ENCODE data around the gene GRIK4.
"Not testable (repeated sequence)": the region's sequence is repeated elsewhere in the genome, so short reads cannot be mapped to it uniquely, and the experiment has no call there.

Gene GRIK4

DNA sequence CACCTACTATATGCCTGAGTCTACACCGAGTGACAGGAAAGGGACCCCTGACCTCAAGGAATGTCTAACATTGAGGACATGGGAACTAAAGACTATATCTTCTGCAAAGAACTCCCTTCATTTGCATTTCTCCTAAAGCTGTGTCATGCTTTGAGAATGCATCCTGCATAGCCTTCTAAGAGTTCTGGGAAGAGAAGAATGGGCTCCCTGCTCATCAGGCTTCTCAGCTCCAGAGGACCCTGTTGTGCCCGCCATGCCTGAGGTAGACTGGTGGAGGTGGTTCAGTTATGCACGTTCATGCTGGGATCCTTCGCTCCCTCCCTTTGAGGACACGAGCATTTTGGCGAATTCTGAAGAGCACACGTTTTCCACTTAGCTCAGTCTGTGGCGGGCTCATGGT lies 63.3 kb downstream of the GRIK4 start:
- peak; percentile 58 for DNase-seq (ENCODE audit: low read depth, low spot score)

DNA sequence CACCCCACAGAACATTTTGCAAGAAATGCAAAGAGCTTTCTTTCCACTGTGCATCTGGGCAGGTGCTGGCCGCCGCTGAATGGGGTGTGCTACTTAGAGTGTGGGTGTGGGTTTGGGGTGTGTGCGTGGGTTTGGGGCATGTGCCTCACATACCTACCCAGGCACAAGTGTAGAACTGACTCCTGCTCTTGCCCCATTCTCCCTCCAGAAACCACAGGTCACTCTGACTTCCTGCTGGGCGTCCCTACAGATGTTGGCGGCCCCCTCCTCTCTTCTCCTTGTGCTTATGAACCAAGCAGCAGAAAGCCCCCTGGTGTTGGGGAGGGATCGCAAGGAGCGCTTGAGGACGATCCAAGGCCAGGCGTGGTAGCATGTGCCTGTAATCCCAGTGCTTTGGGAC lies 63.9 kb downstream of the GRIK4 start:
- DNase-seq (ENCODE audit: low read depth, low spot score) = no peak

DNA sequence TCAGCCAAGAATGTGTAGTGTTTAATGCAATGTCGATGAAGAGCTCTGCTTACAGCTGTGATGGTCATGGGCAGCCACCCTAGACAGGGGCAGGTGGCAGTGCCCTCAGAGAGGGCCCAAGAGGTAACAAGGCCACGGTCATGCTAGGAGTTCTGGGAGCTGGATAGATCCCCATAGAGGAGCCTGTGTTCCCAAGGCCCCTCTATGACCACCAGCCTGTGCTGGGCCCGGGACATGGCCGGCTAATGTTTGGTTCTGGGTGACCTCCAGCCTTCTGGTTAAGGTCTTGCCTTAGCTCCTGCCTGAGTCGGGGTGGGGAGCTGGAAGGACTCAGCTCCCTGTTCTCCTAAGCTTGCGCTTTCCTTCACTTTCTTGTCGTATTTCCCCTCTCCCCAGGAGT lies 65.1 kb downstream of the GRIK4 start:
- DNase-seq (ENCODE audit: low read depth, low spot score) = no peak

DNA sequence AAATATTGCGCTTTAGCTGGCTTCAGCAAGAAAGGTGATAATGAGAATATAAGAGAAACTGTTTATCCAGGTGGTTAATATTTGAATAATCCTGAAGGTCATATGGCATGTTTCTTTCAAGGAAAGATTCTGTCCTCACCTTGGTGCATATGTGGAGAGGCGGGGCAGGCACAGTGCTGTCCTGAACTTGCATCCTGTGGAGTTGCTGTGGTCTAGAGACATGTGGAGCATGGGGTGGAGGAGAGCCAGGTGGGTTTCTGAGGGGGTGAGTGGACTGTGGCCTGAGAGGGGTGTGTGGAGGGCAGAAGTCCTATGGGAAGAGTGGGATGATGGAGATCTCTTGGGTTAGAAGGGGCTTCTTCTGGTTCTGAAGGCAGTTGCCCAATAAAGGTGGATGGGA lies 65.5 kb downstream of the GRIK4 start:
- DNase-seq (ENCODE audit: low read depth, low spot score) = no peak

DNA sequence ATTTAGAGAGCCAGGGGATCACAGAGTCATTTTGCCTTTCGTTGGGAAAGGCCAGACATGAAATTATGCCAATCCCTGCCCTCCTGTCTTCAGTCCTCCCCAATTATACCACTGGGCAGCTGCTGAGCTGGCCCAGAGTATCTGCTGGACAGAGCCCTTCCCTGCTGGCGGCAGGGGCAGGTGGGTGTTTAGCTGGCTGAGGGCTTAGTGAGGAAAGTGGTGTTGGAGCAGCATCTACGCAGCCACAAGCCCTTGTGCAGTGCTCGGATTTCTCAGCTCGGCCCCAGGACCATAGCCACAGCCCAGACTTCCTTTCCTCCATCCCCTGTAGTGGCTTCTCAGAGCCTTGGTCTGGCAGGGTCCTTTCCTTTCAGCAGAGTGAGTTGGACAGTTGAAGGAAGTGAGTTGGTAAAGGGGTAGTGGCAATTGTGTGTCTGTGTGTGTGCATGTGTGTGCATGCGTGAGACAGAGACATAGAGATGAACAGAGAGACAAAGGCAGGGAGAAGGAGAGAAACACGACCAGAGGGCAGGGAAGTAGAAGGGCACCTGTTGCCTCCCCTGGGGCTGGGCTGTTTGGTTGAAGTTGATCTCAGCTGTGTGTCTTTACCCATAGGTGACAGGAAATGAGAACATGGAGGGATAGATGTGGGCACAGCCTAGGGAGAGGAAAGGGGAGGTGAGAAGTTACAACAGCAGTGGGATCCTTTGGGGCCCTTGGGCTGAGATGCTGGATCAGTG lies 66.2 kb downstream of the GRIK4 start:
- DNase-seq (ENCODE audit: low read depth, low spot score) = no peak

DNA sequence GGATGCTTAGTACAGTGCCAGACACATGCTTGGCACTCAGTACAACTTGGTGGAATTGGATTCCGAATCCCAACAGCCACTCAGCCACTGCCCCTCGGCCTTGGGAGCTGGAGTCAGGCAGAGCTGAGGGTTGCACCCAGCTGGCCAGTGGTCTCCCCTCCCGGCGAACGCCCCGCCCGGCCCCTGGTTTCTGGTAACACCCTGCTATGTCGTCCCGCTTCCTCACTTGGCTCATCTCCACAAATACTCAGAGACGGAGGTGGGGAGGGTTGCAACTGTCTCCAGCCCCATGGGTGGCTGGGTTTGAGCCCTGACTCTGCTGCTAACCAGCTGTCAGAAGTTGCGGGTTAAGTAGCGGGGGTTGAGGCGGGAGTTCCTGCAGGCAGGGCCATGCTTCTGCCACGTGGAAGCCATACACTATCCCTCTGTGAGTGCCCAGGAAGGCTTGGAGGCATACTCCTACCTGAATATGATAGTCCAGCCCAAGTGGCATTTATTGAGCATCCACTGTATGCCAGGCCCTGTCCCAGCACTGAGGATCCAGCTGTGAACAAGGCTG lies 67.1 kb downstream of the GRIK4 start:
- no peak for DNase-seq (ENCODE audit: low read depth, low spot score)

DNA sequence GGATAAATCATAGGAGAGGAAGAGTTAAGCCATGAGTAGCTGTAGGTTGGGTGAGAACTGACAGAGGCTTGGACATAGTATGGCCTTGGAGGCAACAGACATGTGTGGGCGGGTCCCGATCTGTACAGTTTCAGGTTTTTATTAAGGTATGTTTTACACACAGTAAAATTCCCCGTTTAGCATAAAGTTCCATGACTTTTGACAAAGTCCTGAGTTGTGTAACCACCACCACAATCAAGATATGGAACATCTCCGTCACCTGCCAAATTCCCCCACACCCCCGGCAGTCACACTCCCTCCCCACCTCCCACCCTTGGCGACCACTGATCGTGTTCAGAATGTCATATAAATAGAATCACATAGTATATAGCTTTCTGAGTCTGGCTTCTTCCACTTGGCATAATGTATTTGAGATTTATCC lies 68.1 kb downstream of the GRIK4 start:
- no peak for DNase-seq (ENCODE audit: low read depth, low spot score)

- DNase-seq (ENCODE audit: low read depth, low spot score) = no peak
These were observed 69.8 kb downstream of the GRIK4 start for GRCh38 chr11:120581313-120581712.

DNA sequence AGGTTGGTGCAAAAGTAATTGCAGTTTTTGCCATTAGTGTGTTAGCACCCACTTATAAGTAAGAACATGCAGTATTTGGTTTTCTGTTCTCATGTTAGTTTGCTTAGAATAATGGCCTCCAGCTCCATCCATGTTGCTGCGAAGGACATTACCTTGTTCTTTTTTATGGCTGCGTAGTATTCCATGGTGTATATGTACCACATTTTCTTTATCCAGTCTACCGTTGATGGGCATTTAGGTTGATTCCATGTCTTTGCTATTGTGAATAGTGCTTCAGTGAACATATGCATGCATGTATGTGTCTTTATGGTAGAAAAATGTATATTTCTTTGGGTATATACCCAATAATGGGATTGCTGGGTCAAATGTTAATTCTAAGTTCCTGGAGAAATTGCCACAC lies 71.0 kb downstream of the GRIK4 start:
- DNase-seq (ENCODE audit: low read depth, low spot score) = not testable (repeated sequence)

DNA sequence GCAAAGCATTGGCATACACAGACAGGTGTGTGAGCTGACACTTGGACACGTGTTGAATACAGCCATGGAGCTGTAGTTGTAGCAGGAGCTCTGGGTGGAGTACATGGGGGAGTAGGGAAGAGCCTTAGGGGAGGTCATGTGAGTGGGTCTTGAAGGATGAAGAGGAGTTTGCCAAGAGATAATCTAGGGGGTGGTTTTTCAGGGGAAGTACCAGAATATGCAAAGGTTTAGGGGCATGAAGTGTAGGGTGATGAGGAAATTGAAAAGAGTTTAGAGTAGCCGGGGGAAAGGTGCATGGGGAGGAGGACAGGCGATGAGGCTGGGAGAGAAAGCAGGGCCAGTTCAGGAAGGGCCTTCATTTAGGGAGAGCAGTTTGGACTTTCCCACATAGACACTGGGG lies 74.5 kb downstream of the GRIK4 start:
- DNase-seq (ENCODE audit: low read depth, low spot score) = no peak

GRCh38 chr11:120586728-120587127 lies 75.2 kb downstream of the GRIK4 start:
- DNase-seq (ENCODE audit: low read depth, low spot score) = no peak

- no peak for DNase-seq (ENCODE audit: low read depth, low spot score)
These were observed 75.8 kb downstream of the GRIK4 start for GRCh38 chr11:120587299-120587698.

DNA sequence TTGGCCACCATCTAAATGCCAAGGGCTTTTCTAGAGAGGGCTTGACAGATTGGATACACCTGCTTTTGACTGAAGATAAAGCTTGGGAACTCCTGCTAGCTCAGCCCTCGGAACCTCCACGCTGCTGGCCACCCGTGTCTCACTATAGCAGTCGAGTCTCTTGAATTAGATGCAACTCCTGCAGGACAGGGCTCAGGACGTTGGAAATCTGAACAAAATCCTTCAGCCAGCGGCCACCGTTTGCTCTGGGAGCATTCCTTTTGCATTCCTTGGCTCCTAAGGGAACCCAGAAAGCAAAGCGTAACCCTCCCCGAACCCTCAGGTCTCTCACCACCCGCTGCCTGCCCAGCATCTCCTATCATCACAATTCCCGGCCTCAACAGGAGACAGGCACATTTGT lies 77.8 kb downstream of the GRIK4 start:
- DNase-seq (ENCODE audit: low read depth, low spot score) = peak; percentile 29

- DNase-seq (ENCODE audit: low read depth, low spot score) = peak; percentile 70
These were observed 78.9 kb downstream of the GRIK4 start for GRCh38 chr11:120590472-120590871.

DNA sequence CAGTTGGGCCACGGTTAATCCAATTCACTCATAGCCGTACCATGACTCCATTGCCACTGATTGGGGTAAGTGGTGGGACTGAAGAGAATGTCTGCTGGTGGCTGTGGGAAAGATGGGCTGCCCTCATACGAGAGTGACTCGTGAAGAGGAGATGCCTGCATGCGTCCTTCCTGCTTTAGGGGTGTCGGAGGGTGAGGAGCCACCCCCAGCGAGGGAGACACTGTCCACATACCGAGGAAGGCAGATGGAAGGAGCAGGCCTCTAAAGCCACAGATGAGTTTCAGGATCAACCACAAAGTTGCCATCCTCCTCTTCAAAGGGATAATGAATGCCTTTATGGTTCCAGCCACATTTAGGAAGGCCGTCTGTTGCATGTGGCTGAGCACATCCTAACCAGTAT lies 83.2 kb downstream of the GRIK4 start:
- no peak for DNase-seq (ENCODE audit: low read depth, low spot score)

DNA sequence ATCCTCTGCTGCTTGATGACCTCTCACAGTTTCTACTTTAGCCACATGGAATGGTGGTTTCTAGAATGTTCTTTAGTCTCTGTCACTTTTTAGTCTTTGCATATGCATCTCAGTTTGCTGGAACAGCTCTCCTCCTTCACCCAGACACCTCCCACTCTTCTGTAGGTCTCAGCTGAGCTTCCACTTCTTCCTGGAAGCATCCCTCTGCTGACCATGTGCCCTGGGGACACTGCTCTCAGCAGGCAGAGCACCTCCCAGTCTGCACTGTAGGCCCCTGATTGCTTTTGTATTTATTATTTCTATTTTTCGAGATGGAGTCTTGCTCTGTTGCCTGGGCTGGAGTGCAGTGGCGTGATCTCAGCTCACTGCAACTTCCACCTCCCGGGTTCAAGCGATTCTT lies 84.0 kb downstream of the GRIK4 start:
- DNase-seq (ENCODE audit: low read depth, low spot score) = no peak

- peak; percentile 40 for DNase-seq (ENCODE audit: low read depth, low spot score)
These were observed 86.0 kb downstream of the GRIK4 start for GRCh38 chr11:120597250-120598215.

- DNase-seq (ENCODE audit: low read depth, low spot score) = no peak
These were observed 87.1 kb downstream of the GRIK4 start for GRCh38 chr11:120598517-120599257.

DNA sequence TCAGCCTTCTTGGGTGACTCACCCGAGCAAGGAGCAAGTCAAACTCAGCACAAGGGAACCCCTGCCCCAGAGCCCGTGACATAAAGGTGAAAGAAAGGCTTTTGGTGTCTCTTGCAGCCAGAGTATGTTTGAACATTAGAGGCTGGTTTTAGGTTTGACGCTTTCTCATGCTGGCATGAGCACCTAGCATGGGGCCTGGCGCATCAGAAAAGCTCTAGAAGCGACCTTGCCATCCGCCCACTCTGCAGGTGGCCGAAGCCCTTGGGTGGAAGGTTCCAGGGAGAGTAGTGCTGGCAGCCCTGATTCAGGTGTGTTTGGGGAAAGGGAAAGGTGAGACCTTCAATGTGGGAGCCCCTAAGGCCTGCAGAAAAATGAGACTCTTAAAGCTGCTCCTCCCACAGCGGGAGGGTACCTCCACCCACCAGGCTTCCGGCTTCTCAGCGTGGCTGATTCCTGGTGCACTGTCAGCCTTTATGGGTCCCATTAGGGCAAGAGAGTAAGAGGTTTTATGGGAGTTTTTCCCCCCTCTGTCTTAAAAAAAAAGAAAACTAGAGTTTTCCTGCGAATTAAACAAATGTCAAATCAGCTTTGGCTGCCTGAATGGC lies 88.4 kb downstream of the GRIK4 start:
- no peak for DNase-seq (ENCODE audit: low read depth, low spot score)

GRCh38 chr11:120601536-120601935 lies 90.0 kb downstream of the GRIK4 start:
- peak; percentile 82 for DNase-seq (ENCODE audit: low read depth, low spot score)

GRCh38 chr11:120603071-120603470 lies 91.5 kb downstream of the GRIK4 start:
- DNase-seq (ENCODE audit: low read depth, low spot score) = peak; percentile 49

Measured in astrocyte of the hippocampus (primary cell).